CD1c-positive myeloid dendritic cell (primary cell): ENCODE measurements around the gene GADD45GIP1.

Experiments
- DNase-seq: peaks from one replicate; pipeline ENCODE4 v3.0.0-alpha.2; 2016; ENCODE audit errors: extremely low spot score

The GADD45GIP1 gene

GRCh38 chr19:12907166-12907565, 49.9 kb downstream of the GADD45GIP1 start:
- no peak for DNase-seq
